WTC11 (cell line): ENCODE measurements around the gene ABLIM3. TPM values are rescaled to one million over a fixed set of nuclear protein-coding genes. Genes with fewer than 3 reads are reported as not detected.

ENCODE experiments used
- ATAC-seq: fragments of 200-7000 bp; cut with Tn5 transposase; 2 replicates; pipeline ENCODE4 v1.10.0; 2021; ENCODE audit warnings: mild to moderate bottlenecking, moderate library complexity
- CTCF ChIA-PET: fragments of 300-600 bp; sonication (Branson Sonifier 250); formaldehyde crosslinking; loops from one replicate; lab custom pipeline; 2021; ENCODE audit warnings: antibody characterized with exemption; lab: Charles Lee
- POLR2A ChIA-PET: fragments of 350-600 bp; sonication (Branson Sonifier 250); formaldehyde crosslinking; loops from one replicate; lab custom pipeline; 2021; ENCODE audit warnings: antibody characterized with exemption; lab: Charles Lee
- DNase-seq: peaks from one replicate; pipeline ENCODE4 v3.0.0; 2021; ENCODE audit warnings: low spot score
- H3K27ac Mint-ChIP-seq: 2 replicates; pipeline ENCODE4 v1.8.0; 2021; ENCODE audit warnings: mixed read lengths
- H3K27me3 Mint-ChIP-seq: 2 replicates; pipeline ENCODE4 v1.8.0; 2021; ENCODE audit warnings: low read depth, mild to moderate bottlenecking, moderate library complexity, mixed read lengths
- H3K36me3 Mint-ChIP-seq: 2 replicates; pipeline ENCODE4 v1.8.0; 2021; ENCODE audit warnings: mixed read lengths
- H3K4me1 Mint-ChIP-seq: 2 replicates; pipeline ENCODE4 v1.8.0; 2022; ENCODE audit warnings: mixed read lengths
- H3K4me3 Mint-ChIP-seq: 2 replicates; pipeline ENCODE4 v1.8.0; 2021; ENCODE audit warnings: mild to moderate bottlenecking, moderate library complexity, mixed read lengths
- H3K9me3 Mint-ChIP-seq: 2 replicates; pipeline ENCODE4 v1.8.0; 2021; ENCODE audit warnings: mixed read lengths
- CREM ChIP-seq: sonication (generic); formaldehyde crosslinking; IDR thresholded peaks from 2 replicates; pipeline ENCODE4 v1.8.1; 2022; ENCODE audit warnings: mild to moderate bottlenecking, missing genetic modification reagents, moderate library complexity
- E2F5 ChIP-seq: sonication (generic); formaldehyde crosslinking; IDR thresholded peaks from 2 replicates; pipeline ENCODE4 v1.8.1; 2022; ENCODE audit warnings: mild to moderate bottlenecking, moderate library complexity, missing genetic modification reagents
- ETV6 ChIP-seq: sonication (generic); formaldehyde crosslinking; IDR thresholded peaks from 2 replicates; pipeline ENCODE4 v1.8.1; 2022; ENCODE audit warnings: mild to moderate bottlenecking, missing genetic modification reagents
- FOXK1 ChIP-seq: sonication (generic); formaldehyde crosslinking; IDR thresholded peaks from 2 replicates; pipeline ENCODE4 v1.8.0; 2022; ENCODE audit warnings: mild to moderate bottlenecking, moderate library complexity, missing genetic modification reagents
- FOXP1 ChIP-seq: sonication (generic); formaldehyde crosslinking; IDR thresholded peaks from 2 replicates; pipeline ENCODE4 v1.8.0; 2022; ENCODE audit warnings: missing genetic modification reagents, mild to moderate bottlenecking, moderate library complexity, borderline replicate concordance
- GTF2I ChIP-seq: fragments of 250-450 bp; sonication (Bioruptor Pico); conservative IDR thresholded peaks from 2 replicates; pipeline ENCODE4 v1.4.0; 2021; ENCODE audit warnings: mild to moderate bottlenecking
- HMGXB4 ChIP-seq: sonication (generic); formaldehyde crosslinking; IDR thresholded peaks from 2 replicates; pipeline ENCODE4 v1.8.1; 2023; ENCODE audit warnings: mild to moderate bottlenecking, moderate library complexity, missing genetic modification reagents
- KAT7 ChIP-seq: sonication (generic); formaldehyde crosslinking; IDR thresholded peaks from 2 replicates; pipeline ENCODE4 v1.8.1; 2023; ENCODE audit warnings: missing genetic modification reagents, mild to moderate bottlenecking, borderline replicate concordance
- MAX ChIP-seq: sonication (generic); formaldehyde crosslinking; IDR thresholded peaks from 2 replicates; pipeline ENCODE4 v1.8.0; 2022; ENCODE audit warnings: mild to moderate bottlenecking, missing genetic modification reagents
- MYBL2 ChIP-seq: sonication (generic); formaldehyde crosslinking; IDR thresholded peaks from 2 replicates; pipeline ENCODE4 v1.8.1; 2023; ENCODE audit warnings: mild to moderate bottlenecking, moderate library complexity, missing genetic modification reagents
- NR2C2 ChIP-seq: sonication (generic); formaldehyde crosslinking; IDR thresholded peaks from 2 replicates; pipeline ENCODE4 v1.8.0; 2022; ENCODE audit warnings: mild to moderate bottlenecking, missing genetic modification reagents
- OVOL2 ChIP-seq: fragments of 250-450 bp; sonication (Bioruptor Pico); IDR thresholded peaks from 2 replicates; pipeline ENCODE4 v1.9.0; 2021; ENCODE audit warnings: mild to moderate bottlenecking, borderline replicate concordance
- PRDM15 ChIP-seq: sonication (generic); formaldehyde crosslinking; IDR thresholded peaks from 2 replicates; pipeline ENCODE4 v1.8.0; 2022; ENCODE audit warnings: missing genetic modification reagents
- PREB ChIP-seq: sonication (generic); formaldehyde crosslinking; IDR thresholded peaks from 2 replicates; pipeline ENCODE4 v1.8.1; 2022; ENCODE audit warnings: mild to moderate bottlenecking, missing genetic modification reagents, moderate library complexity, borderline replicate concordance
- SP1 ChIP-seq: sonication (generic); formaldehyde crosslinking; conservative IDR thresholded peaks from 2 replicates; pipeline ENCODE4 v1.8.1; 2022; ENCODE audit warnings: missing genetic modification reagents
- TEAD4 ChIP-seq: sonication (generic); formaldehyde crosslinking; IDR thresholded peaks from 2 replicates; pipeline ENCODE4 v1.8.0; 2022; ENCODE audit warnings: mild to moderate bottlenecking, missing genetic modification reagents
- ZBTB21 ChIP-seq: sonication (generic); formaldehyde crosslinking; IDR thresholded peaks from 2 replicates; pipeline ENCODE4 v1.8.1; 2023; ENCODE audit warnings: mild to moderate bottlenecking, missing genetic modification reagents, borderline replicate concordance
- ZNF219 ChIP-seq: sonication (generic); formaldehyde crosslinking; IDR thresholded peaks from 2 replicates; pipeline ENCODE4 v1.8.0; 2023; ENCODE audit warnings: missing genetic modification reagents, mild to moderate bottlenecking, borderline replicate concordance
- ZNF423 ChIP-seq: fragments of 250-450 bp; sonication (Bioruptor Pico); IDR thresholded peaks from 2 replicates; pipeline ENCODE4 v2.1.2; 2022; ENCODE audit warnings: mild to moderate bottlenecking, moderate library complexity
- ZNF671 ChIP-seq: fragments of 250-450 bp; sonication (Bioruptor Pico); IDR thresholded peaks from 2 replicates; pipeline ENCODE4 v1.8.0; 2021; ENCODE audit warnings: mild to moderate bottlenecking
- ZSCAN18 ChIP-seq: fragments of 250-450 bp; sonication (Bioruptor Pico); IDR thresholded peaks from 2 replicates; pipeline ENCODE4 v2.1.2; 2022; ENCODE audit warnings: mild to moderate bottlenecking, moderate library complexity
- total RNA-seq: library from RNA; stranded (reverse); gene quantifications from 3 replicates; pipeline ENCODE4 v1.2.3, GENCODE V29; 2021

ABLIM3 gene
- total RNA-seq, 1 experiment from 2014 or later = 0.33 TPM

GRCh38 chr5:149271195-149271715, 130.0 kb downstream of the ABLIM3 start:
- ChIA-PET CTCF (interaction anchor here (1.0 kb wide), 1 partner anchor 129 kb away, joined by 5 read pairs; the partner anchor contains the start of gene ABLIM3), POLR2A (no interaction called here)
- peaks cover 3% of the 10 kb centered on the region; the same call in 1 of the 2 replicates for H3K9me3 Mint-ChIP-seq
- H3K36me3 Mint-ChIP-seq = no peaks in the 10 kb centered on the region; the same call in 1 of the 2 replicates
- peaks cover 43% of the 10 kb centered on the region for H3K27me3 Mint-ChIP-seq
- ATAC-seq = peak; percentile 45
- H3K4me3 Mint-ChIP-seq = peak overlapping the region; percentile 73
- TF ChIP-seq ZNF671 (no peak), GTF2I (no peak), FOXP1 (peak; percentile 69; the same call in 1 of the 2 replicates), HMGXB4 (CRISPR knock-in tag) (peak; percentile 76), ZSCAN18 (CRISPR knock-in tag) (no peak), FOXK1 (CRISPR knock-in tag) (peak; percentile 48; the same call in 1 of the 2 replicates), PRDM15 (CRISPR knock-in tag) (0 out of 2 replicates have a peak, but pooled peaks have one; percentile 20), CREM (CRISPR knock-in tag) (peak; percentile 40; the same call in 1 of the 2 replicates), ETV6 (CRISPR knock-in tag) (peak; percentile 48; the same call in 1 of the 2 replicates), TEAD4 (CRISPR knock-in tag) (0 out of 2 replicates have a peak, but pooled peaks have one; percentile 30), ZNF423 (peak; percentile 57; the same call in 1 of the 2 replicates), MAX (CRISPR knock-in tag) (peak; percentile 35; the same call in 1 of the 2 replicates), E2F5 (CRISPR knock-in tag) (peak; percentile 35; the same call in 1 of the 2 replicates)
- peaks cover 27% of the 10 kb centered on the region for H3K4me1 Mint-ChIP-seq
- DNase-seq = peak; percentile 65
- H3K27ac Mint-ChIP-seq = no peak overlapping the region

- H3K27me3 Mint-ChIP-seq = peaks cover 43% of the 10 kb centered on the region
- no peak within 1 kb of the TSS for H3K27ac Mint-ChIP-seq
- TF ChIP-seq ZNF219 (CRISPR knock-in tag) (no peak), SP1 (0 out of 2 replicates have a peak, but pooled peaks have one; percentile 14), NR2C2 (CRISPR knock-in tag) (no peak), KAT7 (CRISPR knock-in tag) (no peak), OVOL2 (CRISPR knock-in tag) (no peak), HMGXB4 (CRISPR knock-in tag) (peak; percentile 2), PREB (CRISPR knock-in tag) (no peak), ZBTB21 (CRISPR knock-in tag) (no peak), MYBL2 (no peak), TEAD4 (CRISPR knock-in tag) (0 out of 2 replicates have a peak, but pooled peaks have one; percentile 8)
Measured at GRCh38 chr5:149271716-149272563, 130.6 kb downstream of the ABLIM3 start, which contains the start of gene AFAP1L1. TSS of gene AFAP1L1 (plus strand) at chr5:149271859. CDS start at chr5:149271969, 110 bp downstream.

More at GRCh38 chr5:149271716-149272563, 130.6 kb downstream of the ABLIM3 start, which contains the start of gene AFAP1L1:
- Mint-ChIP-seq H3K4me3 (peak within 1 kb of the TSS; percentile 93), H3K4me1 (peaks cover 27% of the 10 kb centered on the region), H3K9me3 (peaks cover 3% of the 10 kb centered on the region; the same call in 1 of the 2 replicates), H3K36me3 (no peaks in the 10 kb centered on the region; the same call in 1 of the 2 replicates)
- ATAC-seq (peak; percentile 68), DNase-seq (peak; percentile 53)
- ChIA-PET POLR2A (no interaction called here), CTCF (interaction anchor here (0.5 to 1.6 kb wide), 7 partner anchors 8 to 147 kb away, joined by 3 to 10 read pairs (median 3); partner anchors contain the start of gene ABLIM3)
